LNCAP (cell line): ENCODE measurements around the gene MYO7A.

Experiments
- CTCF ChIP-seq: fragments of 450-650 bp; IDR thresholded peaks from 2 replicates; pipeline ENCODE4 v1.5.1; 2017; ENCODE audit warnings: mild to moderate bottlenecking

Gene MYO7A

GRCh38 chr11:77200351-77201268 lies 72.6 kb downstream of the MYO7A start:
- TF ChIP-seq CTCF = no peak

DNA sequence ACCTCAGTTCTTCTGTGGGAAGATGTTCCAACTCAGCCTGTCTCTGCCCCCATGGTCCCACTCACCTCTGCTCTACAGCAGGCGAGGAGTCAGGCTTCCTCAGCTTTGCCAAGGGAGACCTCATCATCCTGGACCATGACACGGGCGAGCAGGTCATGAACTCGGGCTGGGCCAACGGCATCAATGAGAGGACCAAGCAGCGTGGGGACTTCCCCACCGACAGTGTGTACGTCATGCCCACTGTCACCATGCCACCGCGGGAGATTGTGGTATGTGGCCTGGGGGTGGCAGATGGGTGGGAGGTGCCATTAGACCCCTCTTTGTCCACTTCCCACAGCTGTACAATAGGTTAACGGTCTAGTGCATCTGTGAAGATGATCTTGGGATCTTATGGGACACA lies 73.3 kb downstream of the MYO7A start:
- TF ChIP-seq CTCF = no peak

DNA sequence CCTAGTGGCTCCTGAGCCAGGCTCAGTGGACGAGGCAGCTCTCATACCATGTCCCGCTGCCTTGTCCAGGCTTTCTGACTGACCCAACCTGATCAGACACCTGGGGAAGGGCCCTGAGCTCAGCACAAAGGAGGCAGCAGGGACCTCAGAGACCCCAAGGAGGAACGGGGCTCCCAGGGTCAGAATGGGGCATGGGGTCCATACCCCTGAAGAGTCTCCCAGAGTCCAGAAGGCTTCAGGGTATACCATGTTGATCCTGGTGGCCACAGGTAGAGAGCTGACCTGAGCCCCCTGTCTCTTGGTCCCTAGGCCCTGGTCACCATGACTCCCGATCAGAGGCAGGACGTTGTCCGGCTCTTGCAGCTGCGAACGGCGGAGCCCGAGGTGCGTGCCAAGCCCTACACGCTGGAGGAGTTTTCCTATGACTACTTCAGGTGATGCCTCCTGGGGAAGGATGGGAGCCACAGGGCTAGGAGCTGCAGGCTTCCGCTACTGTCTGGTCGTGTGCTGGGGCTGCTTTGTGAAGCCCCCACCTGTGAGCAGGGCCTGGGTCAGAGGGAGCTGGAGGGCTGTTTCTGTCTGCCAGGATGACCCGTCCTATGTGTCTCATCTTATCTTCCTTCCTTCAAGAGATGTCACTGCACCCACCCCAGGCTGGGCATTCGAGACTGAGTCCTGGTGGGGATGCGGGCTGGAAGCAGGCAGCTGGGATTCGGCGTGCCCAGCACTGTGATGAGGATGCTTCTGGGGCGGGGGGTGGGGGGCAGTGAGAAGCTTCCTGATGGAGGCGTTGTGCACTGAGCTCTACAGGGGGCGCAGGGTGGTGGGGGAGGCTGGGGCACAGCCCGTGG lies 74.2 kb downstream of the MYO7A start:
- TF ChIP-seq CTCF = no peak

DNA sequence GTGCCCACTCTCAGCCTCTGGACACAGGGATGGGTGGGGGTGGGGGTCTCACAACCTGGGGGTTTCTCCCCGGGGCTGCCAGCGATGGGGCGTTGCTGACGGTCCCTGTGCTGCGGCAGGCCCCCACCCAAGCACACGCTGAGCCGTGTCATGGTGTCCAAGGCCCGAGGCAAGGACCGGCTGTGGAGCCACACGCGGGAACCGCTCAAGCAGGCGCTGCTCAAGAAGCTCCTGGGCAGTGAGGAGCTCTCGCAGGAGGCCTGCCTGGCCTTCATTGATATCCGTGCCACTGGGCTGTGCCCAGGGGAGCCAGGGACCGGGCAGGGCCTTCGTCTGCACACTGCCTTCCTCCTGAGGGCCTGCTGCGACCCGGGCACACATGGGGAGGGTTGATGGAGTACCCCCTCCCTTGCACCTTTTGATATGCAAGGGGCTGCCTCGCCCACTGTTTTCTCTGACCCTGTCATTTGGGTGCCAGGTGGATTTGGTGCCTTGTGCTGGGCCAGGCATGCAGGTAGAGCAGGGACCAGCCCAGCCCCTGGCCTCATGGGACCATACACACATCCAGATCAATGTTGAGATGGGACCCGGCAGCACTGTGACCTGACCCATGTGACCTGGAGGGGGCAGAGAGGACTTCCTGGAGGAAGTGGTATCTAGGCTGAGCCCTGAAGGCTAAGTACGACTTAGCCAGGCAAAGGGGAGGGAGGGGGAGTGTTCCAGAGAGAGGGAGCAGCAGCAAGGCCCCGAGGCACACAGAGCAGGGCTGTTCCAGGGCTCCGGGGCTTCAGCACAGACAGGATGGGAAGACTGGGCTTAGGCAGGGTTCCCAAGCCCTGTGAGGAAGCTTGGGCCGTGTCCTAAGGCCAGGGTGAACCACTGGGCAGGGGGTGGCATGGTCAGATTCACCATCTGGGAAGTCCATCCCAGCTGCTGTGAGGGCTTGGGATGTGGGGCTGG lies 75.2 kb downstream of the MYO7A start:
- TF ChIP-seq CTCF = no peak

DNA sequence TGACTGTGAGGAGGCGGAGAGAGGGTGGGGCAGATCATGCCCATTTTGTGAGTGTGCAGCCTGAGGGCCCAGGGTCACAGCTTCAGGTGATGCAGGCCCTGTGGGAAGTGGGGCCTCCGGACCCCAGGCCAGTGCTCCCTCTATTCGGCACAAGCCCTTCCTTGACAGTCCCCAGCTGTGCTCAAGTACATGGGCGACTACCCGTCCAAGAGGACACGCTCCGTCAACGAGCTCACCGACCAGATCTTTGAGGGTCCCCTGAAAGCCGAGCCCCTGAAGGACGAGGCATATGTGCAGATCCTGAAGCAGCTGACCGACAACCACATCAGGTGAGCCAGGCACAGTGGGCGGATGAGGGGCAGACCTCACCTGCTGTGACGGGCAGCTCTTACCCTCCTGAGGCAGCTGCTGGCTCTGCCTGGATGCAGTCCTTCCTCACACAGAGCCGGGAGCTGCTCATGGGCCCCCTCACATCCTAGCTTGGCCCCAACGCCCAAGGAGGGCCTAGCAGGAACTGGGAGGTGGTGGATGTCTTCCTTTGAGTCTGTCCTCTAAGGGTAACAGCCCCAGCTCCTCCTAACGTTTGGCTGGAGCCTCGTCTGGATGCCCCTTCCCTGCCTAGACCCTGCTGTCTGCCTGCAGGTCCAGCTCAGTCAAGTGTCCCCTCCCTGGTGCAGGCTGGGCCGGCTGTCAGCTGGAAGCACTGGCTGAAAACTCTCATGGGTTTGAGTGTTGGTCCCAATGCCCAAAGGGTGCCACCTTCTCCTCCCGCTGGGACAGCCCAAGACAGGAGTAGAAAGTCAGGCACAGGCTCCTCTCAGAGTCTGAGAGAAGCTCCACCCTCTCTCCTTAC lies 76.1 kb downstream of the MYO7A start:
- no peak for TF ChIP-seq CTCF

DNA sequence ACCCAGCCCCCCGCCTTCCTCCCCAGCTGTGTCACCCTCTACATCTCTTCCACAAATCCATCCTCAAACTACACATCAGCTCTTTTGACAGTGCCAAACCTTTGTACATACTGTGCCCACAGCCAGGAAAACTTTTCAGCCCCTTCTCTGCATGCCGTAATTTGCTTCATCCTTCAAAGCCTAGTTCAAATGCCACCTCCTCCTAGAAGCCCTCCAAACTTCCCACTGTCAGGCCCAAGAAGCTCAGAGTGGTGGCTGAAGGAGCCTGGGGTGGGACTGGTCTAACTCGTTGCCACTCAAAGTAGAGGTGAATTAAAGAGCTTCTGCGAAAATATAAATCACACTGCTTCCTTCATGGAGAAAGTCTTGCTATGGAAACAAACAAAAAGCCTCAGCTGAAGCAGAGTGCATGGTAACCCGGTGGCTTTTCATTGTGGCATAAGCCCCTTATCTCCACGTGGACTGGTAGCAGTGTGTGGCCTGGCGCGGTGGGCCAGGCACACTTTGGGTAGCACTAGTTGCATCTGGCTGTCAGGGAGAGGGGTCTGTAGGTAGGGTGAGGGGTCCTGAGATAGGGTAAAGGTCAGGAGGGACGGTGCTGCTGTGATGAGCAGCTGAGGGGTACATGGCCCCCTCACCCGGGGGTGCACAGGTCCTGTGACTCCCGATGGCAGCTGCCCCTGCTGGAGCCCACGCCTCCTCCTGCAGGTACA lies 76.9 kb downstream of the MYO7A start:
- TF ChIP-seq CTCF = no peak
